ENCODE results near the gene ZNF319. TPM values are rescaled to one million over a fixed set of nuclear protein-coding genes. Genes with fewer than 3 reads are reported as not detected.

The ZNF319 gene
- total and polyA plus RNA-seq, 2 of the 13 experiments (the other 11 are each of a cell fraction or from before 2014, with no cell fraction given): 2.4 to 3.6 TPM

GRCh38 chr16:58000706-58001676, 519 bp upstream of the ZNF319 start, which contains the start of gene USB1 (continued):
- peak; percentile 77; the same call in 1 of the 2 replicates for TF ChIP-seq ZNF607 (CRISPR knock-in tag; IDR thresholded peaks at IDR 0.05; ENCODE audit: borderline replicate concordance)
- TF ChIP-seq ZNF432 (CRISPR knock-in tag; IDR thresholded peaks at IDR 0.05; ENCODE audit: borderline replicate concordance): no peak
- TF ChIP-seq SIN3A (IDR thresholded peaks at IDR 0.05; ENCODE audit: borderline replicate concordance, low read depth, low read length): peak; percentile 82; the same call in 1 of the 2 replicates

GRCh38 chr16:57999366-57999970, 1.0 kb downstream of the ZNF319 start:
- H3K9me3 ChIP-seq (ENCODE audit: low read length): no peaks in the 10 kb centered on the region
- DNase-seq (ENCODE audit: low spot score) (peak; percentile 29), ATAC-seq (no peak), FAIRE-seq (peak; percentile 93)
- peak overlapping the region; percentile 81 for H3K9ac ChIP-seq (ENCODE audit: insufficient read depth, low read depth, low read length)
- BruUV-seq (replicated peaks): no TSS peak
- H3K4me1 ChIP-seq (ENCODE audit: insufficient read depth, low read length): peaks cover 34% of the 10 kb centered on the region
- CTCF ChIA-PET (ENCODE audit: low intra/inter-chr PET ratio, low total read pairs): interaction anchor here (0.7 kb wide), 1 partner anchor 350 kb away, joined by 3 read pairs; no protein-coding TSS in a partner anchor
- in situ Hi-C loops (cut with HindIII; ENCODE audit: extremely low pct_ligation_motif_present, low pct_unique_long_range_greater_than_20kb): no loop called here
- POLR2A ChIA-PET: interaction anchor here (0.8 to 4.1 kb wide), 11 partner anchors 24 to 264 kb away, joined by 3 to 24 read pairs (median 4); partner anchors contain the start of genes CFAP20, KATNB1 and KIFC3
- intact Hi-C loops (cut with micrococcal nuclease; ENCODE audit: unreplicated experiment): no loop called here
- H3K4me2 ChIP-seq (ENCODE audit: low read depth, low read length): peak overlapping the region; percentile 99
- no peaks in the 10 kb centered on the region for H4K20me1 ChIP-seq (ENCODE audit: insufficient read depth, low read length)
- H3K36me3 ChIP-seq (replicated peaks in 1 of 2; ENCODE audit: control insufficient read depth in 1 of 2, insufficient read depth in 2 of 2, low read length in 2 of 2): peaks cover 10 to 31% of the 10 kb centered on the region in 2 experiments; a peak in 4 of 5 replicates
- H3K27ac ChIP-seq (ENCODE audit: extremely low read length, insufficient read depth, low read length): peak overlapping the region; percentile 53
- peaks cover 7% of the 10 kb centered on the region for H3K79me2 ChIP-seq (ENCODE audit: insufficient read depth, low read length)
- WGBS (ENCODE audit: low lambda C conversion rate): 15% methylated on average over 5 of the region's 6 CpGs
- peak overlapping the region; percentile 85 to 98 (median 93) for H3K4me3 ChIP-seq (replicated peaks in 1 of 3; ENCODE audit: insufficient read depth in 1 of 3, low read depth in 2 of 3, low read length in 3 of 3)
- H3K27me3 ChIP-seq (ENCODE audit: control insufficient read depth in 1 of 2, insufficient read depth in 2 of 2, low read length in 2 of 2): no peaks in the 10 kb centered on the region; a peak in 1 of 5 replicates
- H2AFZ ChIP-seq (ENCODE audit: low read length): no peak overlapping the region
- TF ChIP-seq ZNF160 (CRISPR knock-in tag; IDR thresholded peaks at IDR 0.05) (no peak), SSRP1 (CRISPR knock-in tag; IDR thresholded peaks at IDR 0.05) (no peak), DR1 (CRISPR knock-in tag; IDR thresholded peaks at IDR 0.05) (no peak), BRF2 (CRISPR knock-in tag; IDR thresholded peaks at IDR 0.05) (no peak), ZNF563 (CRISPR knock-in tag; IDR thresholded peaks at IDR 0.05) (no peak), TAF15 (IDR thresholded peaks at IDR 0.05; ENCODE audit: low read depth, low read length, poor library complexity, severe bottlenecking) (peak; percentile 10), ZNF770 (CRISPR knock-in tag; IDR thresholded peaks at IDR 0.05) (0 out of 2 replicates have a peak, but pooled peaks have one; percentile 2), POLR2G (IDR thresholded peaks at IDR 0.05; ENCODE audit: low read depth, low read length) (no peak), ZNF543 (CRISPR knock-in tag; IDR thresholded peaks at IDR 0.05) (no peak), JDP2 (CRISPR knock-in tag; IDR thresholded peaks at IDR 0.05; ENCODE audit: borderline replicate concordance) (no peak), EZH2 (conservative IDR thresholded peaks at IDR 0.05; ENCODE audit: low read depth, low read length) (no peak), MTA1 (CRISPR knock-in tag; IDR thresholded peaks at IDR 0.05; ENCODE audit: borderline replicate concordance) (no peak), JUND (CRISPR knock-in tag; IDR thresholded peaks at IDR 0.05) (no peak), ZNF335 (CRISPR knock-in tag; IDR thresholded peaks at IDR 0.05) (no peak), NBN (conservative IDR thresholded peaks at IDR 0.05) (no peak), ZKSCAN8 (CRISPR knock-in tag; IDR thresholded peaks at IDR 0.05; ENCODE audit: borderline replicate concordance) (no peak)
